IPS-NIHi7 (cell line): ENCODE data around the gene PAWR.
A peak's percentile ranks its signal among the peaks of the same experiment; 100 is the strongest.
"Not testable (repeated sequence)": the region's sequence is repeated elsewhere in the genome, so short reads cannot be mapped to it uniquely, and the experiment has no call there.

Experiments used
- DNase-seq: peaks from one replicate; pipeline ENCODE4 v3.0.0; 2012; ENCODE audit warnings: mixed read lengths; ENCODE audit errors: extremely low spot score

The PAWR gene

DNA sequence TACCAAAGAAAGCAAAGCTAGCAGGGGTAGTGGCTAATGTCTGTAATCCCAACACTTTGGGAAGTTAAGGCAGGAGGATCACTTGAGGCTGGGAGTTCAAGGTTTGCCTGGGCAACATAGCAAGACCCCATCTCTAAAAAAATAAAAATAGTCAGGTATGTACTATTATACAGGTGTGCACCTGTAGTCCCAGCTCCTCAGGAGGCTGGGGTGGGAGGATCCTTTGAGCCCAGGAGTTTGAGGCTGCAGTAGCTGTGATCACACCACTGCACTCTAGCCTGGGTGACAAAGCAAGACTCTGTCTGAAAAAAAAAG, 142.2 kb downstream of the PAWR start:
- DNase-seq = no peak

DNA sequence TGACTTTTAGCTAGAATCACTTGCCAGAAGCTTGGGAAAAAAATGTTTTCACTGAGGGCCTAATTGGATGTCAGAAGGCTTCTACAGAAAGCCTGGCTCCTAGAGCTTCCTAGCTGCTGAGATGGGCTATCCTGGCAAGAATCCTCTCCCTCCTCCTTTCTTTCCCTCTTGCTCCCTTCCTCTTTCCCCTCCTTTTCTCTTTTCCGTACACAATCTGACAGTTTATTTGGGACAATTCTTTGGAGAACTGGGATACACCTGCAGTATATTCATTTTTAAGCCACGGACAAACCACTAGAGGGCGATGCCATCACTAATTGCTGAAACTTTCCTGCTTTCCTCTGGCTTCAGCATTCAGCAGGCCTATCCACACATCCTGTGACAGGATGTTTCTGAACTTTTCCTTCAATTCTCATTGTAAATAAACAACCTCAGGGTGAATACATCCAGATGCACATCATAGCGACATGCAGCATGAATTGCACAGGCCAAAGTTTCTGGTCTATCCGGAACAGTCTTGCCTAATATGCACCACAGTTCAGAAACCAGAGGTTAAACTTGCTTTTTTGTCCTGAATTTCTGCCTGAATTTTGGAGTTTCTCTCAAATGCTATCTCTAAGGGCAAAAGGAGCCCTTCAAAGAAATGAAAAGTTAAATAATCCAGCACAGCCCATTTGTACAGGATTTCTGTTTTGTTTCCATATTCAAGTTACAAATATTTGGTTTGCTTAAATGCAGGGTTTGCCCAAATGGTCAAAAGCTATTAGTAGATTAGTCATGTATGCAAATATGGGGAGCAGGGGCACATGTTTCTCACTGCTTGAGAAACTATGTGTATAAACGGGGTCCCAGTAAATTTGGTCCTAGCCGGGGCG, 142.8 kb downstream of the PAWR start:
- peak; percentile 57 for DNase-seq

- peak; percentile 73 for DNase-seq
These were observed 143.6 kb downstream of the PAWR start for GRCh38 chr12:79547044-79547734.

DNA sequence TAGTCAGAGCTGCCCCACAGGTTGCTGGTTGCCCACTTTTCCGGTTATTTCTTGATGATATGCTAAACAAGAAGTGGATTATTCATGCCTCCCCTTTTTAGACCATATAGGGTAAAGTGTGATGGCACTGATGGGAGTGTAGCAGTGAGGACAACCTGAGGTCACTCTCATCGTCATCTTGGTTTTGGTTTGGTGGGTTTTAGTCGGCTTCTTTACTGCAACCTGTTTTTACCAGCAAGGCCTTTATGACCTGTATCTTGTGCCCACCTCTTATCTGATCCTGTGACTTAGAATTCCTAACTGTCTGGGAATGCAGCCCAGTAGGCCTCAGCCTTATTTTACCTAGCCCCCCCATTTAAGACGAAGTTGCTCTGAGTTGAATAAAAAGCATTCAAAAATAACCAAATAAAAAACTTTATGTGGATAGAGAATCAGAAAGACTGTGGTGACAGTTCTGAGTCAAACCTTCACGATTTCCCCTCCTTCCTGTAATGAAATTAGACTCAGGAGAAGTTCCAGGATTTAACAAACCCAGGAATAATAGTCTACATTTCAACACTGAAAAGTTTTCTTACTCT, 144.2 kb downstream of the PAWR start:
- no peak for DNase-seq

- DNase-seq = not testable (repeated sequence)
These were observed 146.3 kb downstream of the PAWR start for GRCh38 chr12:79544439-79544838.

DNA sequence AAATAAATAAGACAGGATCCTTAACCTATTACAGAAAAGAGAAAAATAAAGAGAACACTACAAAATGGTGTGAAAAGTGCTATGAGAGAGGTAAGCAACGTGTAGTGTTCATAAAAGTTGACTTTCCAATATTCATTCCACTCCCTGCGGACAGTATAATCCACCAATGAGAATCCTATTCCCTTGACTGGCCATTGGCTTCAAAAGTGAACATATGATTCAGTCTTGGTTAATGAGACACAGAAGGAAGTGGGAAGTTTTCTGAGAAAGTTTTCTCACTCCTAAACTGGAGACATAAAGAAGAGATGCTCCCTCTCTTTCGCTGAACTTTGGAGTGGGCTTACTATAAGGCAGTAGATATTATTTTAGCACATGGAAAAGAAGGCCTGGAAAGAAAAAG, 153.1 kb downstream of the PAWR start:
- no peak for DNase-seq

- no peak for DNase-seq
These were observed 155.0 kb downstream of the PAWR start for GRCh38 chr12:79535751-79536150.
